Subcutaneous adipose tissue (tissue), 4 donors: ENCODE results near the gene AP1G2. TPM values are rescaled to one million over a fixed set of nuclear protein-coding genes. Genes with fewer than 3 reads are reported as not detected.

Experiments
- total RNA-seq, 4 donors: library from RNA; depleted of rRNA; stranded (reverse); fragments of >200 nt; gene quantifications; one replicate each; pipeline ENCODE4 v1.1.0, GENCODE V29; 2016
- TF ChIP-seq, protein P1 (sequence below): fragments of 450-650 bp; IDR thresholded peaks from one replicate; pipeline ENCODE4 v1.5.1; 2016; ENCODE audit warnings: low read depth, mild to moderate bottlenecking, control low read depth, antibody characterized with exemption, moderate library complexity

Gene AP1G2
- total RNA-seq, 4 donors from 2014 or later = 25.3 to 49.6 (median 30.8) TPM

DNA sequence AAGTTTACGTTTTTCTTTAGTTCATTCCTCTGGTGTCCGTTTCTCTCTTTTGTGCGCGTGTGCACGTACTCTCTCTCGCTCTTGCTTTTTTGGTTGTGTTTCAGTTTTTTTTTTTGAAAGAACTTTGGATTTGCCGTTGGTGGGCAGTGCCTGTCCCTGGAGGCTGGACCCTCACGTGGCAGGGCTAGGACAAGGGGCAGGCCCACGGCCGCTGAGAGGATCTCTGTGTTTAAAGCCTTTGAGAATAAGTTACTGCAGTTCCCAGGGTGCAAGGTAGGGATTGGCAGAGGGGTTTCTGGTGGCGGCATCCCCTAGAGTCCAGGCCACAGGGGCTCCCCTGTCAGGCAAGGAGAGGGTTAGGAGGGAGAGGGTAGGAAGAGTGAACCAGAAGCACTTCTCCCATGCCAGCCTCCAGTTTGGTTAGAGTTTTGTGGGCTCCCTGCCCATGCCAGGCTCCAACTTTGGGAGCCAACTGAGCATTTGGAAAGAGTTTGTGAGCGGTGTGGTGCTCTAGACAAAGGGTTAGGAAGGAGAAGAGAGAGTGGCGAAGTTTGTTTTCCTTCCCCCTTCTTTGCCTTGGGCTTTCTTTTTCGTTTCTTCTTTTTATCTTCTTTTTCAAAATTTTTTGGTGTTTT, 46.6 kb downstream of the AP1G2 start:
- TF ChIP-seq, protein P1, sequence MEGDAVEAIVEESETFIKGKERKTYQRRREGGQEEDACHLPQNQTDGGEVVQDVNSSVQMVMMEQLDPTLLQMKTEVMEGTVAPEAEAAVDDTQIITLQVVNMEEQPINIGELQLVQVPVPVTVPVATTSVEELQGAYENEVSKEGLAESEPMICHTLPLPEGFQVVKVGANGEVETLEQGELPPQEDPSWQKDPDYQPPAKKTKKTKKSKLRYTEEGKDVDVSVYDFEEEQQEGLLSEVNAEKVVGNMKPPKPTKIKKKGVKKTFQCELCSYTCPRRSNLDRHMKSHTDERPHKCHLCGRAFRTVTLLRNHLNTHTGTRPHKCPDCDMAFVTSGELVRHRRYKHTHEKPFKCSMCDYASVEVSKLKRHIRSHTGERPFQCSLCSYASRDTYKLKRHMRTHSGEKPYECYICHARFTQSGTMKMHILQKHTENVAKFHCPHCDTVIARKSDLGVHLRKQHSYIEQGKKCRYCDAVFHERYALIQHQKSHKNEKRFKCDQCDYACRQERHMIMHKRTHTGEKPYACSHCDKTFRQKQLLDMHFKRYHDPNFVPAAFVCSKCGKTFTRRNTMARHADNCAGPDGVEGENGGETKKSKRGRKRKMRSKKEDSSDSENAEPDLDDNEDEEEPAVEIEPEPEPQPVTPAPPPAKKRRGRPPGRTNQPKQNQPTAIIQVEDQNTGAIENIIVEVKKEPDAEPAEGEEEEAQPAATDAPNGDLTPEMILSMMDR = no peak

DNA sequence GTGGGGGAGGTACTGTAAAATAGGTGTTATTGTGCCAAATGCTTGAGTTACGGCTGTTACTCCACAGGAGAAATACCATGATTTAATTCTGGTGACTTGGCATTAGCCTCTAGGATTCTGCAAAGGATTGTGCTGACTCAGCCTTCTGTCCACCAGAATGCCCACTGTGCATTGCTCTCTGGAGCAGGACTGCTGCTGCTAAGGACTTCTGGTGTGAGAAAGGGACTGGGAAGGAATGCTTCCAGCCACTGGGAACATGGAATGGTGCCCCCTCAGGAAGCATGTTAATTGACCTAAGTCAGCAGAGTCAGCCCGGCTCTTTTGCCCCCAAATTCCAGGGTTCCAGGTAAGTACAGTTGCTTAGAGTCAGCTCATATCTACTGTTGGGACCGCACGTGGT, 48.9 kb downstream of the AP1G2 start:
- TF ChIP-seq, protein P1 = no peak

DNA sequence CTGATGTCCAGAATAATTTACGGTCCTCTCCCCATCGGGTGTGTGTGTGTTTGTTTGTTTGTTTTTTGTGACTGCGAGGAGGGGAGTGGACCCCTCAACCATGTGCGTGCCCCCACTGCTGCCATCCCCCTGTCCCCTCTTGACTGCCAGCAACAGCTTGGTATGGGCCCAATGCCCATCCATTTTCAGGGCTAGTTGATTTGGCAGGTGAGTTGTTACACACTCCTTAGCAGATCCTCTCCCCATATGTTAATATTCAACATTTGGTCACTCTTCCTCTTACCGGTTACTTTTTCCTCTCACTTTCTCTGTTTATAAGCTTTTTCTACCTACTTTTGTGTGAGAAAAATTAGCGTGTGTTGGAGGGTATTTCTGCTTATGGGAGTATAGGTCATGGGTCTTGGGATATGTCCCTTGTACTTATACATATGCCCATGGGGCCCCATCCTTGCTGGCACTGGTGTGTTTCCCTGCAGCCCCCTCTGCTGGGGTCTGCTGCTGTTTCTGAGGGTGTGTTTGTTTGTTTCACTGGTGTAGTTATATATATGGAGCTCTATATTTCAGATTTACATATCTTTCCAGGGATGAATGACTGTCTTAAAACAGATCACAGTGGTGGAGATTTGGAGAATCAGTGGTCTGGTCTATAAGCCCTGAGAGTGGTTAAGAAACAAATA, 49.8 kb downstream of the AP1G2 start:
- TF ChIP-seq, protein P1 = no peak

DNA sequence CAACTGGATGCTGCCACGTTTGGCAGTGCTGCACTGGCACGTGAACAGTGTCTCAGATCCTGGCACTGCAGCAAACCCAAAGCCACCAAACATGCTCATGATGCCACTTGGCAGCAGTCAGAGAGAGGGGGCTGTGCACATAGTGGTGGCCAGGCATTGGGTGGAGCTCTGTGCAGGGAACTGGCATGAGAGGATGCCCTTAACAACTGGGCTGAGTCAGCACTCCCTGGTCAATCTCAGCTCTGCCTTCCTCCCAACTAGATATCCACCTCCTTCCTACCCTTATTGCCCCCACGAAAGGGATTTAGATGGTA, 53.0 kb downstream of the AP1G2 start:
- TF ChIP-seq, protein P1 = no peak

DNA sequence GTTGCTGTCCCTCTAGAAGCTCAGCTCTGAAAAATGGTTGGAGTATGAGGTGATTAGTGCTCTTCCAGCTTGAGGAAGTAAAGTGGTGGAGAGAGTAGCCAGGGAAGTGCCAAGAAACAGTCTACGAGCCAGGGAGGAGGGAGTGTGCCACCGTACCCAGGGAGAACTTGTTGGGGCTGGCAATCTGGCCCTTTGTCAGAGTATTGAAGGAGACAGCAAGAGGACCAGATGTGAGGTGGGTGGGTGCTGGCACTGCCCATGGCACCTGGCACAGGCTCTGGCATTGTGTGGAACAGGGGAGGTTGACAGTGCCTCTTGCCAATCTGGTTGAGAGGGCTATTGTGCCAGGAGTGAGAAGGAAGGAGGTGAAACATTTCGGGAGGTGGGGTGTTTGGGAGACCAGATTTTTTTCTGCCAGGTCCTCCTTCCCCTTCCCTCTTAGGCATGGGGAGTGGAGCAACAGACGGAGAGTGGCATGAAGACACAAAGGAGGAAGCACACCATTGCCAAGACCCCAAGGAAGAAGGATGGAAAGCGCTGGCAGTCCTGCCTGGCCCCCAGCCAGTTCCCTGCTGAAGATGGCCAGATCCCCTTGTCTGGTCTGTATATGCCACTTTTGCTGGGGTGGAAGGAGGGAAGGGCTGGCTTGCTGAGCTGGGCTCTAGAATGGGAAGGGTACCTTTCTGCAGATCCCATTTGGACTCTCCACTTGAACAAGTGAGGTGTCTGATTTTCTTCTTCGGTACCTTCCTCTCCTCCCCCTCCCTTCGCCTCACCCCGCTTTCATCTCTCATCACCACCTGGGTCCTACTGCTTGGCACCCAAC, 53.6 kb downstream of the AP1G2 start:
- TF ChIP-seq, protein P1 = no peak

DNA sequence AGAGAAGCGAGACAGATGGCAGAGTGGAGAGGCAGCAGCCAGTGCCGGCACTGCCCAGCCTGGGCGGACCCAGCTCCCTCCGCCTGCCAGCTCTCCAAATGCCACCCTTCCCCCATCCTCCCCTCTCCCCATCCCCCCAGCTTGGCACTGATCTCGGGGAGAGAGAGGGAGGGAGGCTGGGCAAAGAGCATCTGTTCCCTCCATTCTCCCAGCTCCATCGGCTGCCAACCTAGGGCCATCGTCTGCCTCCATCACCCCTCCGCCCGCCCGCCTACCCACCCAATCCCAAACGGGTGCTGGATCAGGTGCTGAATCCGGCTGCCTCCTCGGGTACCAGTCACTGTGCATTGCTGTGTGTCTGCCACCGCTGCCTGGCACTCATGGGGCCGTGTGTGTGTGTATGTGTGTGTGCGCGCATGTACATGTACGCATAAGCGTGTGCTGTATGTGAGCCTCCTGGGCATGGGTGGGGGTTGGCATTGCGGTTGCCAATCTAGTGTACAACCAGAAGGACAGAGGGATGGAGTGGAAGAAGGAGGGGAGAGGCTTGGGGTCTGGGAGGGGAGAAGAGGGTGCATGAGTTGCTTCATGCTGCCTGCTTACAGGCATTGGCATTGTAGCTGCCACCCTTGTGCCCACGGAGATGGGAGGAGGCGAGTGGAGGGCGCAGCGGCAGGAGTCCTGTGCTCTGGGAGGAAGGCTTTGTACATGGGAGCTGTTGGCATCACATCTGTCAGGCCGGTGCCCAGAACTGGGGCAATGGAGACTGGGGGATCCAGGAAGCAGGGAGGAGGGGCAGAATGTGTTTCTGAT, 54.4 kb downstream of the AP1G2 start:
- TF ChIP-seq, protein P1 = no peak

DNA sequence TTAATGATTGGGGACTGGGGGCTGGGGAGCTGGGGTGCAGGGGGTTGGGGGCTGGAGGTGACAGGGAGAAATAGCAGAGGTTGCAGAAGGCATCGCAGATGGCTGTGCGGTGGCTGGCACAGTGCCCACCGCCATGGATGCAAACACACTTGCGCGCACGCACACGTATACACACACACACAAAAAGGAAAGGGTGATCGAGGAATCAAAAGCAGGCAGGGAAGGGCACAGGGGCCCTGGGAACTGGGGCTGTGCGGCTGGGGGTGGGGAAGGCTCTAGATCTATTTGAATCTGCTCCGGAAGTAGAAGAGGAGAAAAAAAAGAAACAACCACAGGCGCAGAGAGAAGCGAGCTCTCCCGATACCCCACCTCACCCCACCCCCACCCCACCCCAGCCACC, 55.4 kb downstream of the AP1G2 start:
- TF ChIP-seq, protein P1 = no peak
